HG02852 (cell line): Measurements from ENCODE around the gene ADAMTS13.
A peak's percentile ranks its signal among the peaks of the same experiment; 100 is the strongest.
"Not testable (repeated sequence)": the region's sequence is repeated elsewhere in the genome, so short reads cannot be mapped to it uniquely, and the experiment has no call there.

Experiments used
- ATAC-seq: cut with Tn5 transposase; IDR thresholded peaks from one replicate; pipeline ENCODE4 v1.9.1; 2021; ENCODE audit warnings: mild to moderate bottlenecking, moderate library complexity; ENCODE audit not compliant: unreplicated experiment

ADAMTS13 gene

DNA sequence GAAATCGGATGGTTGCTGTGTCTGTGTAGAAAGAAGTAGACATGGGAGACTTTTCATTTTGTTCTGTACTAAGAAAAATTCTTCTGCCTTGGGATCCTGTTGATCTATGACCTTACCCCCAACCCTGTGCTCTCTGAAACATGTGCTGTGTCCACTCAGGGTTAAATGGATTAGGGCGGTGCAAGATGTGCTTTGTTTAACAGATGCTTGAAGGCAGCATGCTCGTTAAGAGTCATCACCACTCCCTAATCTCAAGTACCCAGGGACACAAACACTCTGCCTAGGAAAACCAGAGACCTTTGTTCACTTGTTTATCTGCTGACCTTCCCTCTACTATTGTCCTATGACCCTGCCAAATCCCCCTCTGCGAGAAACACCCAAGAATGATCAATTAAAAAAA, 30.7 kb upstream of the ADAMTS13 start:
- ATAC-seq = not testable (repeated sequence)

DNA sequence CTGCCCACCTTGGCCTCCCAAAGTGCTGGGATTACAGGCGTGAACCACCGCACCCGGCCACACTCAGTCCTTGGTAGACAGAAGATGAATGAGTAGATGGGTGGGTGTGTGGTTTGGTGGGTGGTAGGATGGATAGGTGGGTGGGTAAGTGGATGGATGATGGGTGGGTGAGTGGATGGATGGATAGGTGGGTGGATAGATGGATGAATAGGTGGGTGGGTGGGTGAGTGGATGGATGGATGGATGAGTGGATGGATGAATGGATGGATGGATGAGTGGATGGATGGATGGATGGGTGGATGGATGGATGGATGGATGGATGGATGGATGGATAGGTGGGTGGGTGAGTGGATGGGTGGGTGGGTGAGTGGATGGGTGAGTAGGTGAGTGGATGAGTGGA, 29.9 kb upstream of the ADAMTS13 start:
- ATAC-seq = not testable (repeated sequence)

DNA sequence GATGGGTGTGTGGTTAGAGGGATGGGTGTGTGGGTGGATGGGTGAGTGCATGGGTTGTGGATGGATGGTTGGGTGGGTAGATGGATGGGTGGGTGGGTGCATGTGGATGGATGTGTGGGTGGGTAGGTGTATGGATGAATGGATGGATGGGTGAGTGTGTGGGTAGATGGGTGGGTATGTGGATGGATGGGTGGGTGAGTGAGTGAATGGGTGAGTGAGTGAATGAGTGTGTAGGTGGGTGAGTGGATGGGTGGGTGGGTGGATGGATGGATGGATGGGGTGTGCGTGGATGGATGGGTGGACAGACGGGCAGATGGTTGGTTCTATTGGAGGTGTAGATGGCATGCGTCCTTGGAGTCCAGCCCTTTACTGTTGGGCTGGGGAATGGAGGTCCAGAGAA, 28.8 kb upstream of the ADAMTS13 start:
- ATAC-seq = no peak

DNA sequence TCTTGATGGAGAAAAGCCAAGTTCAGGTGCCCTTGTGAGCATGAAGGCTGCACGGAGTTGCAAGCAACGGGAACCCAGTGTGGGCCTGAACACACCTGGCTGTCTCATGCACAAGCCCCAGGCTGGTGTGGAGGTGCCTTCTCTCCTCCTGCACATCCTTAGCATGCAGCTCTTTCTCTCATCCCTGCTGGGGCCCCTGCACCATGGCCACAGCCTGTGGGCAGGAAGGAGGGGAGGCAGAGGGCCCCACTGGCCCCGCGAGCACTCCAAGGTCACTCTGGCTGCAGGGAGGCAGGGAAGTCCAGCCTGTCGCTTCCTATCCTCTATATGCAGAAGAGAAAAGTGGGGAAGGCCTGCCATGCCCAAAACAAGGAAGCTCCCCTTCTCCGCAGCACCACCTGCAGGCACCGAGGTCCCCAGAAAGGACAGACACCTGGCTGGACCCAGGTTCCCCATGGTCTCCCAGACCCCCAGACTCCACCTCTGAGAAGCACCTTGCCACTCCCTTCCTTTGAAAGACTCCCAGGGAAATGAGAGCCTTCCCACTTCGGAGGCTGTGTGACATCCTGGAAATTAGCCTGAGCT, 27.4 kb upstream of the ADAMTS13 start:
- ATAC-seq = no peak

DNA sequence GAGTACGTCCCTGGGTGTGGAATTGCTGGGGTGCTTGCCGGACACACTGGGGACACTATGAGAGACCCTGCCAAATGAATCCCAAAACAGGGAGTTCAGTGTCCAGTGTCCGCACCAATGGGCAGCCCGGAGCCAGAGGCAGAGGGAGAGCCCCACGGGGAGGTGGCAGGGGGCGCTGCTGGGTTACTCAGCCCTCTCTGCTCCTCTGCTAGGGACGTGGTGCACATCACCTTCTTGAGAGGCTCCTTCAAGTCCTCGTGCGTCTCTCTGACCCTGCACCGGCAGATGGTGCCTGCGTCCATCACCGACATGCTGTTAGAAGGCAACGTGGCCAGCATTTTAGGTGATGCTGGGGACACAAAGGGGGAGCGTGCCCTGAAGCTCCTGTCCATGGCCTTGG, 25.2 kb upstream of the ADAMTS13 start:
- no peak for ATAC-seq

DNA sequence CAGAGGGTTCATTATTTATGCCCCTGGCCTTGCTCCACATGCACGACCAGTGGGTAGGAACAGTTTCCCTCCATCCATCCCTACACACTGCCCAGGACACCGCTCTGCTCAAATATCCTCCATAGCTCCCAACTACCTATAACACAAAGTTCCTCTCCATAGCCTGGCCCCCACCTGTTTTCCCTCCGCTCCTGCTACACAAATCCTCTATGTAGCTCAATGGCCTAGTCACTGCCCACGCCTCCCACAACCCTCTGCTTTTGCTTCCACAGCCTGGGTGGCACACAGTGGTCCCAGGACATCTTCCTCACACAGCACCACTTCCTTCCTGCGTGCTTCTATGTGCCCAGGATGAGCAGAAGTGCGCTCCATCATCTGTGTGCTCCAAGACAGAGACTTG, 24.8 kb upstream of the ADAMTS13 start:
- ATAC-seq = no peak

DNA sequence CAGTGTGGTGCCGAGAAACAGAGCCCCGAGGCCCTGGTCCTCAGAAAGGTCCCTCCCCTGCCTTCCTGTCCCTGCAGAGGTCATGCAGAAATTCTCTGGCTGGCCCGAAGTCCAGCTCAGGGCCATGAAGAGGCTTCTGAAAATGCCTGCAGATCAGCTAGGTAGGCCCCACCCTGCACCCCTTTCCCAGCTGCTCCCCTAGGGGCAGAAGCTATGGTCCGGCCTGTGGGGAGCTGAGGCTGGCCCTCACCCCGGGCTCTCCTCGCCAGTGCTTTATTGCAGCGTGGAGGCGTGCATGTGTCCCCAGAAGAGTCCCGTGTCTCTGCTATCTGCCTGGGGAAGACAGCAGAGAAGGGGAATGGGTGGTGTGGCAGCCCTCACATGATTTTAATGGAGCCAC, 24.3 kb upstream of the ADAMTS13 start:
- no peak for ATAC-seq

DNA sequence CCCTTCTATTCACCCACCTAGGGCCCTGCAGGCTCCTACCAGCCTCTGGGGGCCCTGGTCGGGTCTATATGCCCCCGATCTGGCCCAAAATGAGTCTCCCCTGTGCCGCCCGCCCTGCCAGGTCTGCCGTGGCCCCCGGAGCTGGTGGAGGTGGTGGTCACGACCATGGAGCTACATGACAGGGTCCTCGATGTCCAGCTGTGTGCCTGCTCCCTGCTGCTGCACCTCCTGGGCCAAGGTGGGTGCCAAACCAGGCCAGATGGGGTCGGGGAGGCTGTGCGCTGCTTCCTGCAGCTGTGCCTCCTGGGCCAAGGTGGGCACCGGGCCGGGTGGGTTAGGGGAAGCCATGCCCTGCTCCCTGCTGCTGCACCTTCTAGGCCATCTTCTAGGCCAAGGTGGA, 21.9 kb upstream of the ADAMTS13 start:
- ATAC-seq = no peak

DNA sequence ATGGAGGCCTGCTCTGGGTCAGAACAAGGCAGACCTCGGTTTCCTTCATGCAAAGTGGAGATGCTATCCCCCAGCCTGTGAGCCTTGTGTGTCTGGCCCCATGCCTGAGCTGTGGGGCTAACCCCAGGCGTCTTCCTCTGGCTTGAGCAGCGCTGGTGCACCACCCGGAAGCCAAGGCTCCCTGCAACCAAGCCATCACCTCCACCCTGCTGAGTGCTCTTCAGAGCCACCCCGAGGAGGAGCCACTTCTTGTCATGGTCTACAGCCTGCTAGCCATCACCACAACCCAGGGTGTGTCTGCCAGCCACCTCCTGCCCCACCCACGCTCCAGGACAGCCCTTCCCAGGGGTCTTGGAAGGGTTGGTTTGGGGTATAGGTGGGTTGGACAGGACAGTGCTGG, 20.6 kb upstream of the ADAMTS13 start:
- ATAC-seq = no peak

DNA sequence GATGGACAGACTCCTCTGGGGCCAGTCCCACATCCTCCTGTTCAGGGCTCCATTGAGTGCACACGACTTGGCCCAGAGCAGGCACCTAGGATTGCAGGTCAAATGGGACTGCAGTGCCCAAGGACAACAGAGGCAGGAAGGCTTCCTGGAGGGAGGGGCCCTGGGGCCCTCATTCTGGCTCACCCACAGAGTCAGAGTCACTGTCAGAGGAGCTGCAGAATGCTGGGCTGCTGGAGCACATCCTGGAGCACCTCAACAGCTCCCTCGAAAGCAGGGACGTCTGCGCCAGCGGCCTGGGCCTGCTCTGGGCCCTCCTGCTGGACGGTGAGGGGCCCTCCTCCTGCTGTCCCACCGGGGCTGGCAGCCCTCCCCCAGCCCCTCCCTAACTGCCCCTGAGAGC, 19.5 kb upstream of the ADAMTS13 start:
- ATAC-seq = no peak

DNA sequence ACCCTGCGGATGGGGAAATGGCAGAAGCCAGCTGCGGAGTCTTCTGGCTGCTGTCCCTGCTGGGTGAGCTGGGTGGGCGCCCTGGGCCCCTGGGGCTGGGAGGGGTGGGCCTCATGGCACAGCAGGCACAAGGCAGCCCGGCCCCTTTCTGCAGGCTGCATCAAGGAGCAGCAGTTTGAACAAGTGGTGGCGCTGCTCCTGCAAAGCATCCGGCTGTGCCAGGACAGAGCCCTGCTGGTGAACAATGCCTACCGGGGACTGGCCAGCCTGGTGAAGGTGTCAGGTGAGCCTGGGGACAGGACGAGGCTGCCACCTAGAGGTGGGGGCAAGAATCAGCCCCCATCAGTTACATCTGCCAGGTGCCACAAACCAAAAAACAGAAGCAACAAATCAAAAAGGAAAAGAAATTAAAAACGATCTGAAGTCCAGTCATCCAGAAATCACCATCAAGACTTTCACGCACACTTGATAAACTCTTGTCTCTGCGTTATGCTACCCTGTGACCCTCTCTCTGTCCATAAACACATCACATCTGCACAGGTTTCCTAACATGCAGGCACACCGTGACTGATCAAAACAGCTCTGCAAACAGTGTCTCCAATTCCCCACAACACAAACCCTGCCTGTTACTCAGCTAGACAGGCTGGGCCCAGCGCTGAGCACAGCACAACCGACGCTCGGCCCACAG, 18.3 kb upstream of the ADAMTS13 start:
- ATAC-seq = no peak

DNA sequence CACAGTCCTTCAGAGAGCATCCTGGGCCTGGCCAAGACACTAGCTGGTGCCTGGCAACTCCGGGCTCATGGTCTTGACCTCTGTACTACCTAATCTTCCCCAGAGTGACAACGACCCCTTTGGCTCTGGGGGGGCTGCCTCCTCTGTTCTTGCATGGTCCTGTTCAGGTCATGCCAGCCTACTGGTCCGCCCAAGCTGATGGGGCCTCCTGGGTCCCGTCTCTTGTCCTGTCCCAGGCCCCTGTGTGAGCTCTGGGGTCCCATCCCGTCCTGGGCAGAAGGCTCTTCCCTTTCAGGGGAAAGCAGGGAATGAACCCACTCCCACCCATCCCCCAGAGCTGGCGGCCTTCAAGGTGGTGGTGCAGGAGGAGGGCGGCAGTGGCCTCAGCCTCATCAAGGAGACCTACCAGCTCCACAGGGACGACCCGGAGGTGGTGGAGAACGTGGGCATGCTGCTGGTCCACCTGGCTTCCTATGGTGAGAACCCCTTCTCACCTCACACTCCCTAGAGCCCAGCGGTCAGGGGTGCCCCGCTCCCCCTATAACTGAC, 17.6 kb upstream of the ADAMTS13 start:
- no peak for ATAC-seq

DNA sequence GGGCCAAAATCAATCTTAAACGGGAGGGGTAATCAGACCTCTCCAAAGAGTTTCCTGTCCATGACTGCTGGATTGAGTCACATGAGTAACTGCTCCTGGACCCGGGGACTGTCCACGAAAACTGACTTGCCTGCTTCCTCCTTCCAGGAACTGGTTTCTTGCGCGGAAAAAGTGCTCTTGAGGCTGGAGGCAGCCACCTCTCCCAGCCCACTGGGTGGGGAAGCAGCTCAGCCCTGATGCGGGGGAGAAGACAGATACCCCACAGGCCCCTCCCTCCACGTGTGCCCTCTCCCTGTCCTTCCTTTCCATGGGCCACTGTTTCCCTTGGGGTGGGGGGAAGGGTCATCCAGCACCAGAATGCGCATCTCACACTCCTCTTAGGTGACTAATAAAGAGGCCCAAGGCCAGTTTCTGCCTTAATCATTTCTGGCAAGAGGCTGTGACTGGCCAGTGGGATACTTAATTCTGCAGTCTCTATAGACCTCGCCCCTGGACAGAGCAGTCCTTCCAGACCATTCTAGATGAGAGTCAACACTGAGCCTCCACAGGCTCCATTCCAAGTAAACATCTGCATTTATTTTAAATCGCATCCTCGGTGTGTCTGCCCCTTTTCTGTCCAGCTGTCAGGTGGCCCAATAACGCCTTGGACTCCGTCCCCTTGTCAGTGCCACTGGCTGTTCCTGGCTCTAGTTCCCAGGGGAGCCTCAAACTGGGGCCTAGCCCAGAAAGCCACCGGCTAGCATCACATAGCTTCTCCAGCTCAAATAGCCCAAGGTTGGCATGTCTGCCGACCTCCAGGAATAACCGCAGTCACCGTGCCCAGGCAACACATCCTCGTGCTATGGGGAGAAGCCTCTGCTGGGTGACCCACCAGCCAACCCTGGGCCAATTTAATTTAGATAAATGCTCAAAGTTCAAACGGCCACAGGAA, 16.4 kb upstream of the ADAMTS13 start:
- ATAC-seq = no peak

DNA sequence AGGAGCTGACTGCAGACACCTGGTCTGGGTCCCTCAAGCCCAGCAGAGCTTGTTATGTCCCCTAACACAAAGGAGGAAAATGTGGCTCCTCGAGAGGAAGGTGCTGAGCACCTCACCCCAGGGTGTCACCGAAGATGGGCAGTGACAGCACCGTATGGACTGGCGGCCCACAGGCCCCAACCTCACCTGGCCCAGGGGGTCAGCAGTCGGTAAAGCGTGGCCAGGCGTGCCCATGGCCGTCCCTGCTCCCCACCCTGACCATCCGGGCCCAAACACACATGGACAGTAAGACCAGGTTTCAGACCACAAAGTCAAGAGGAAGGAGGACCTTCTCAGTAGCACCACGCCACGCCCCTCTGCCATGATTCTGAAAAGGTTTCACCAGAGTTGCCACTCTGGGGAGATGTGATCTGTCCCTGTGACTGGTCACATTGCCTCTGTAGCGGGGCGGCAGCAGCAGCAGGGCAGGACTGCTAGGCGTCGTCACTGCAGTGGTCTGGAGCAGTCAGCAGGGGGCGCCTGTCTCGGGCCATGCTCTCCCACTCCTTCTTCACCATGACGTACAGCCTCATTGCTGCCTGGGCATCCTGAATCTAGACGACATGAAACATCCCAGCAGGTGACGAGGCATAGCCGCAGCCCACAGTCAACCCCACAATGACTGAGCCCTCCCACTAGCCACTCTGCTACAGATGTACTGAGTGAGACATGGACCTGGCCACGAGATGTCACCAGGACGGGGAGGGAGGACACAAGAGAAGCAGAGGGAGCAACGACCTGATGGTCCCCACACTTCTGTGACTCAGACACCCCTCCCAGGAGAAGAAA, 15.5 kb upstream of the ADAMTS13 start:
- no peak for ATAC-seq

DNA sequence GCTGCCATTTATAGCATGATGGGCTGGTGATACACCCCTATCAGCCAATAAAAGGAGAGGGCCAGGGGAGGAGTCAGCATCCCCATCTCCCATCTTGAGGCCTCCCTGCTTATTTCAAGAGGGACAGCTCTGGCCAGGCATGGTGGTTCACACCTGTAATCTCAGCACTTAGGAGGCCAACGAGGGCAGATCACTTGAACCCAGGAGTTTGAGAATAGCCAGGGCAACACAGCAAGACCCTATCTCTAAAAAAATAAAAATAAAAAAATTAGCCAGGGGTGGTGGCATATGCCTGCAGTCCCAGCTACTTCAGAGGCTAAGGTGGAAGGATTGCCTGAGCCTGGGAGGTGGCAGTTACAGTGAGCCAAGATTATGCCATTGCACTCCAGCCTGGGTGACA, 14.1 kb upstream of the ADAMTS13 start:
- ATAC-seq = no peak

DNA sequence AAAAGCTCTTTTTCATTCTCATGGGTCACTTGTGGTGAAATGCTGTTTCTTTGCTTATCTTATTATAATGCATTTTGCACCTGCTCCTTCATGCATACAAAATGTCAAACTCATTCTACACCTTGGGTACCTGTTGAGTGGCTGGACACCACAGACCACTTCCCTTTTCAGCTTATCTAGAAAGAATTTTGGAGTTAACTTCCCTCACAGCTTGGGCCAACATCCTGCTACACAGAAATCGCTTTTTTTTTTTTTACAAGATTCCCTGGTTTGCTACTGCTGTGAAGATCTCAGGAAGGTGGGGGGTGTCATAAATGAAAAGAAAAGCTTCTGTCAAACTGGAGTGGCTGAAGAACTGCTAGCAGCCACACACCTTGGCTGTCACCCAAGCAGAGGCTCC, 7.0 kb upstream of the ADAMTS13 start:
- ATAC-seq = no peak

DNA sequence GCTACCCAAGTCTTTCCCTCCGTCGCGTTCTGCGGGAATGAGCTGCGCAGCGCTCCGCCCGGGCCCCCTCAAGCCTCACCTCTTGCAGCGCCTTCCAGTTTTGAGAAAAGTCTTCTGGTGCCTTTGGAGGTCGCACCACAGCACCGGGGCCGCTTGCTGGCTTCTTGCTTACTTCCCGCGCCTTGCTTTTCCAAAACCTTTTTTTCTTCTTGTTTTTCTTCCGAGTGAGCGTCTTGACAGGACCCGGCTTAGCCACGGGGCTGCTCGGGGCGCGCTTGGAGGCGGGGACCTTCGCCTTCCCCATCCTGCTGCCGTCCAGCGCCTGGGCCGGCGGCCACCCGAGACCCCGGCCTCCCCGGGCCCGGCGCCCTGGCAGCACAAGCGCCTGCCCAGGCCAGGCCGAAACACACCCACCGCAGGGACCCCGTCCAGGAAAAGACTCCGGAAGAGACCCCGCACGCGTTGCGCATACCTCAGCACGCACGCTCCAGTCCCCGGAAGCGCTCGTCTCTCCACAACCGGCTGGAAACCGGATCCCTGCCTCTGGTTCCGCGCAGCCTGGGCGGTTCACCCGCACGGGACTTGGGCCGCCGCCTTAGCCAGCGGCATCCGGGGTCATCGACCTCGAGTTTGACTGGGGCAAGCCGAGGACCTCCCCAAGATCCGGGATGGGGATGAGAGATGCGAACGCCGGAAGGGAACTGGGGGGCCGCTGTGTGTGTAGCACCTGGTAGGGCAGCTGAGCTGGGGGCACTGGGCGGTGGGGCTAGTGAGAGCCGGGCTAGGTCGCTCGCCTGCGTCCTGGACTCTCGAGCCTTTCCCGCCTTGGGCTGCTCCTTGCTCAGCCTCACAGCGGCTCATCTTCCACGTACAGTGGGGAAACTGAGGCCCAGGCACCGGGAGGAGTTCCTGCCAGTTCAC, 4.4 kb upstream of the ADAMTS13 start, which contains the start of gene REXO4:
Gene REXO4 (minus strand): TSS at position 470 of the 921 bp plus-strand sequence. CDS start 166 bp downstream, at position 304.
- ATAC-seq = peak; percentile 76

DNA sequence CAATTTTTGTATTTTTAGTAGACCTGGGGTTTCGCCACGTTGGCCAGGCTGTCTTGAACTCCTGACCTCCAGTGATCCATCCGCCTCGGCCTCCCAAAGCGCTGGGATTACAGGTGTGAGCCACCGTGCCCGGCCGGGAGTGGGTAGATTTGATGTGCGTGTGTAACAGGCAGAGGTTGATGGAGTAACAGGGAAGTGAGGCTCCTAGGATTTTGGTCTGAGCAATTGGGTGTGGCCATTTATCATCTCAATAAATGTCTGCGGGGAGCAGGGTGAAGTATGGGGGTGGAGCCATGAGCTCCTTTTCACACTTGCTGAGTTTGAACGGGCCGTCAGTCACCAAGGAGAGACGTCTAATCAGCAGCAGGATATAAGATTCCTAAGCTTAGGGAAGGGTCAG, 3.2 kb upstream of the ADAMTS13 start:
- no peak for ATAC-seq

DNA sequence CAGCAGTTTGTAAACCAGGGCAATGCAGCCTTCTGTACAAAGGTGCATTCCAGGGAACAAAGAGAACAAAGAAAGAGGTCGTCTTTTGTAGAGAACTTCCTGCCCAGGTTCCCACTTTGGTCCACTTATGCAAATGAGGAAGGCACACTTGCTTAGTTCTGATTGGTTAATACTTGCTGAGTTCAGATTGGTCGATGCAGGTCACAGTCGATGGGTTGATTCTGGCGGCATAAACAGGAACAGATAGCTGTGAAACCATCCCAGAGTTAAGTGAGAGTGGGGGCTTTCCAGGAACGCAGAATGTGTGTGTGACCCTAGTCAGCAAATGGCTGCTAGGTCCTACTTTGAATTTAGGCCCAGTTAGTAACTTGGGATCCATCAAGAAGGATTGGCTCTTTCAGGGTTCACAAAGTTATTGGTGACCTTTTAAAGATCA, 1.8 kb upstream of the ADAMTS13 start:
- ATAC-seq = no peak

DNA sequence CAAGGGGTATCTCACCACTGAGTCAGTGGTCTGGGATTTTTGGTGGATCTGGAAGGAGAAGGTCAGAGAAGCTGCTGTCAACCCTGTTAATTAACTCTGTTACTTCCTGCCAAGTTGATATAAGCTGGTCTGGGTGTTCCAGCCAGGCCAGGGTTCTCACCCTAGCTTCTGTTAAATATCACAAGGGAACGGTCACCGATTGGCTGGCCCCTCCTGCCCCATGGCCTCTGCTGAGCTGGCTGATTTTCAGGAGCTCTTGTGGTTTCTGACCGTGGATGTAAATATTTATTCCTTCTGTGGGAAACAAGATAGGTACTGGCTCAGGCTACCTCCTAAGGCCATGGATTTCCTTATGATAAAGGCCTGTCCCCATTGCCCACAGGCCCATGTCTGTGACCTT, 1.0 kb downstream of the ADAMTS13 start:
- no peak for ATAC-seq
